ENCODE results near the gene TMX1.

DNA sequence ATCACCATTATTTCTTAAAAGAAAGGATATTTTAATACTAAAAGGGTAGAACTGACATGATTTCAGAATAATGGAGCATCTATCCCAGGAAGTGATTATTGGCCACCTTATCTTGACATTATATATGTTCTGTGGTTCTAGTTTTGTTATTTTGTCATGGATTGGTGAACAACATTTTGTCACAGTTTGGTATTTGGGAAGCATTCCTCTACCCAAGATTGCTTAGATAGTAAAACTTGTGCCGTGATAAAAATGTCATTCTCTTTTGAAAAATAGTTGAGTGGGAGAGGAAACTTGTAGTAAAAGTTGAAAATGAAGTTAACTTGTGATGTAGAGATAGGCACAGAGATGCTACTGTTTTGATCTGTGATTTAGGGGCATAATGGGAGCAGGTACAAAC, 65.7 kb downstream of the TMX1 start:
- TF ChIP-seq, protein P1, sequence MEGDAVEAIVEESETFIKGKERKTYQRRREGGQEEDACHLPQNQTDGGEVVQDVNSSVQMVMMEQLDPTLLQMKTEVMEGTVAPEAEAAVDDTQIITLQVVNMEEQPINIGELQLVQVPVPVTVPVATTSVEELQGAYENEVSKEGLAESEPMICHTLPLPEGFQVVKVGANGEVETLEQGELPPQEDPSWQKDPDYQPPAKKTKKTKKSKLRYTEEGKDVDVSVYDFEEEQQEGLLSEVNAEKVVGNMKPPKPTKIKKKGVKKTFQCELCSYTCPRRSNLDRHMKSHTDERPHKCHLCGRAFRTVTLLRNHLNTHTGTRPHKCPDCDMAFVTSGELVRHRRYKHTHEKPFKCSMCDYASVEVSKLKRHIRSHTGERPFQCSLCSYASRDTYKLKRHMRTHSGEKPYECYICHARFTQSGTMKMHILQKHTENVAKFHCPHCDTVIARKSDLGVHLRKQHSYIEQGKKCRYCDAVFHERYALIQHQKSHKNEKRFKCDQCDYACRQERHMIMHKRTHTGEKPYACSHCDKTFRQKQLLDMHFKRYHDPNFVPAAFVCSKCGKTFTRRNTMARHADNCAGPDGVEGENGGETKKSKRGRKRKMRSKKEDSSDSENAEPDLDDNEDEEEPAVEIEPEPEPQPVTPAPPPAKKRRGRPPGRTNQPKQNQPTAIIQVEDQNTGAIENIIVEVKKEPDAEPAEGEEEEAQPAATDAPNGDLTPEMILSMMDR (IDR thresholded peaks at IDR 0.05): no peak
- no peak for TF ChIP-seq POLR2A (IDR thresholded peaks at IDR 0.05)

Measured in suprapubic skin (tissue), 3 donors.